Adrenal gland (tissue), 12 donors: ENCODE measurements around the gene PRKCH. TPM values are rescaled to one million over a fixed set of nuclear protein-coding genes. Genes with fewer than 3 reads are reported as not detected.

ENCODE experiments used
- DNase-seq, 7 donors: peaks; one replicate each; pipeline ENCODE4 v3.0.0-alpha.2; 2019 to 2020
- H3K27ac ChIP-seq, 5 donors: fragments of 200-600 bp; sonication (generic) in 4 of 5; 1 replicate in 3 of 5; 2 replicates in 2 of 5; pipeline versions ENCODE4 v1.5.1 to v1.8.0; 2016 to 2020; ENCODE audit warnings: mild to moderate bottlenecking in 1 of 5
- H3K27me3 ChIP-seq: fragments of 200-600 bp; 2 replicates; pipeline ENCODE4 v1.8.0; 2021
- H3K36me3 ChIP-seq, 2 donors: fragments of 200-600 bp; replicated peaks in 1 of 2; 1 replicate in 1 of 2; 2 replicates in 1 of 2; pipeline versions ENCODE4 v1.5.1 to v1.8.0; 2018 to 2022
- H3K4me1 ChIP-seq, 2 donors: fragments of 200-600 bp; replicated peaks in 1 of 2; 1 replicate in 1 of 2; 2 replicates in 1 of 2; pipeline versions ENCODE4 v1.5.1 to v1.8.0; 2018 to 2021
- H3K4me3 ChIP-seq, 4 donors: fragments of 200-600 bp; sonication (generic) in 3 of 4; one replicate each; pipeline ENCODE4 v1.5.1; 2016 to 2018
- H3K9me3 ChIP-seq, 3 donors: fragments of 200-600 bp; sonication (generic) in 1 of 3; replicated peaks in 1 of 3; 1 replicate in 2 of 3; 2 replicates in 1 of 3; pipeline versions ENCODE4 v1.5.1 to v1.8.0; 2016 to 2021
- CTCF ChIP-seq, 6 experiments: fragments of 450-650 bp in 4 of 6; fragments of 200-600 bp in 2 of 6; sonication (generic) in 1 of 6; IDR thresholded peaks; 1 replicate in 5 of 6; 2 replicates in 1 of 6; pipeline versions ENCODE4 v1.5.1 to v1.8.0; 2016 to 2021; ENCODE audit warnings: antibody characterized with exemption in 6 of 6, mild to moderate bottlenecking in 2 of 6, moderate library complexity in 1 of 6
- POLR2A ChIP-seq, 2 donors: fragments of 450-650 bp; IDR thresholded peaks; one replicate each; pipeline ENCODE4 v1.6.1; 2017; ENCODE audit warnings: antibody characterized with exemption in 2 of 2, mild to moderate bottlenecking in 2 of 2, moderate library complexity in 1 of 2
- WGBS, 4 donors: extraction: QIAGEN DNeasy Blood & Tissue Kit in 2 of 4; methylation state at CpG; one replicate each; pipeline versions ENCODE4 v1.1.5 to v1.1.7; 2013 to 2017; 5-methylcytosine and 5-hydroxymethylcytosine counted together
- intact Hi-C, 2 donors: fragments of 100-400 bp; cut with DNase I; formaldehyde crosslinking; loops; one replicate each; pipeline versions ENCODE4 v1.14.1 to v1.15.0; 2022 to 2023
- polyA plus RNA-seq, 3 donors: library from polyadenylated mRNA; stranded (reverse); fragments of 200-250 nt in 2 of 3; fragments of 350-450 nt in 1 of 3; fragmentation: Illumina TruSeq in 1 of 3; extraction: RNeasy Lipid Tissue Mini Kit (QIAGEN cat#74804) in 1 of 3; gene quantifications; one replicate each; pipeline ENCODE4 v1.2.3, GENCODE V29; 2013 to 2014
- total RNA-seq, 9 donors: library from RNA; depleted of rRNA in 4 of 9; stranded (reverse); fragments of >200 nt in 4 of 9; fragments of 120-200 nt in 1 of 9; fragmentation: NEBNext Ultra II Directional in 1 of 9; extraction: Animal tissue kit (Norgen Biotek cat#: 25700) in 1 of 9; gene quantifications; one replicate each; pipeline versions ENCODE4 v1.1.0 to v1.2.4, GENCODE V29; 2013 to 2023
- donor health status: healthy with polysubstance abuse.
- donor health status: Bipolar disorder and iron deficiency.
- donor health status: DM: yes; HTN: yes; CAD: no.
- donor health status: DM: no; HTN: no; CAD: no.
- donor health status: DM: no; HTN: no; CAD: no.
- donor health status: DM: yes; HTN: yes; CAD: no.

PRKCH gene
- total and polyA plus RNA-seq, 12 donors = 7.8 to 28.1 (median 17.0) TPM

GRCh38 chr14:61510736-61511557 lies 189.6 kb downstream of the PRKCH start:
- no peaks in the 10 kb centered on the region for H3K27me3 ChIP-seq
- WGBS, 4 donors = 87 to 95% (median 92%) methylated on average over 4 to 6 of the region's 6 CpGs
- no peak overlapping the region for H3K4me3 ChIP-seq
- TF ChIP-seq POLR2A (IDR thresholded peaks at IDR 0.05) (no peak), CTCF (IDR thresholded peaks at IDR 0.05) (no peak)
- intact Hi-C loops = no loop called here
- H3K9me3 ChIP-seq = no peaks in the 10 kb centered on the region
- H3K27ac ChIP-seq = peak overlapping the region; percentile 48 to 89 (median 74)
- DNase-seq = peak in 1 of 7 donors; percentile 32
- H3K4me1 ChIP-seq = peaks cover 27 to 49% of the 10 kb centered on the region in 2 donors
- no peaks in the 10 kb centered on the region for H3K36me3 ChIP-seq

GRCh38 chr14:61511558-61511948 lies 190.2 kb downstream of the PRKCH start:
- H3K4me3 ChIP-seq = no peak overlapping the region
- H3K4me1 ChIP-seq = peaks cover 31 to 55% of the 10 kb centered on the region in 2 donors
- no peaks in the 10 kb centered on the region for H3K9me3 ChIP-seq
- 26 to 45% (median 38%) methylated on average over 4 to 6 of the region's 6 CpGs for WGBS, 4 donors
- no peaks in the 10 kb centered on the region for H3K27me3 ChIP-seq
- DNase-seq = peak; percentile 51 to 88 (median 81)
- TF ChIP-seq CTCF (IDR thresholded peaks at IDR 0.05) (peak in 1 of 6 experiments; percentile 6), POLR2A (IDR thresholded peaks at IDR 0.05) (peak in 1 of 2 donors; percentile 62)
- H3K36me3 ChIP-seq = no peaks in the 10 kb centered on the region
- intact Hi-C loops = no loop called here
- H3K27ac ChIP-seq = peak overlapping the region; percentile 52 to 89 (median 74)

- peak overlapping the region; percentile 52 to 89 (median 74) for H3K27ac ChIP-seq
- H3K4me3 ChIP-seq = peak overlapping the region in 1 of 4 donors; percentile 13
- no peaks in the 10 kb centered on the region for H3K36me3 ChIP-seq
- WGBS, 4 donors = 27 to 44% (median 31%) methylated on average over 2 of the region's 2 CpGs
- DNase-seq = peak in 1 of 7 donors; percentile 51
- intact Hi-C loops = no loop called here
- peaks cover 38 to 62% of the 10 kb centered on the region in 2 donors for H3K4me1 ChIP-seq
- TF ChIP-seq CTCF (IDR thresholded peaks at IDR 0.05) (no peak), POLR2A (IDR thresholded peaks at IDR 0.05) (peak in 1 of 2 donors; percentile 26)
- no peaks in the 10 kb centered on the region for H3K9me3 ChIP-seq
- H3K27me3 ChIP-seq = no peaks in the 10 kb centered on the region
Observed at GRCh38 chr14:61512026-61512834, 190.9 kb downstream of the PRKCH start.
